NCI-H1105 treated with DMSO at 0.1 percent for 48 hours (cell line): ENCODE measurements around the gene DNHD1.

ENCODE experiments used
- DNase-seq: peaks from one replicate; lab custom pipeline; 2025; lab: John Stamatoyannopoulos, UW

Gene DNHD1

DNA sequence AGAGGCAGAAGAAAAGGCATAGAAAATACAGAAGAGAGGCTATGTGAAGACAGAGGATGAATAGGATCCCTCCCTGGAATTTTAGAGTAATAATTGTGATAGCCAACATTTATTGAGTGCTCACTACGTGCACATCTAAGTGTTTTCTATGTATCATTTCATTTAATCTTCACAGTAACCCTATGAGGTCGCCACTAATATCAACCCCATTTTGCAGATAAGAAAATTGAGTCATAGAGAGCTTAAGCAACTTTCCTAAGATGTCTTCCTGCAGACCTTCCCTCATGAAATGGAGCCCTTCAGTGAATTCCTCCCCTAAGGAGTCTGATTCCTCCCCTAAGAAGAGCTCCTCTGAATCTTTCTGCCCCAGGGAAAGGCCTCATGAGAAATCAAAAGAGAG, 68.2 kb downstream of the DNHD1 start:
- DNase-seq = no peak

DNA sequence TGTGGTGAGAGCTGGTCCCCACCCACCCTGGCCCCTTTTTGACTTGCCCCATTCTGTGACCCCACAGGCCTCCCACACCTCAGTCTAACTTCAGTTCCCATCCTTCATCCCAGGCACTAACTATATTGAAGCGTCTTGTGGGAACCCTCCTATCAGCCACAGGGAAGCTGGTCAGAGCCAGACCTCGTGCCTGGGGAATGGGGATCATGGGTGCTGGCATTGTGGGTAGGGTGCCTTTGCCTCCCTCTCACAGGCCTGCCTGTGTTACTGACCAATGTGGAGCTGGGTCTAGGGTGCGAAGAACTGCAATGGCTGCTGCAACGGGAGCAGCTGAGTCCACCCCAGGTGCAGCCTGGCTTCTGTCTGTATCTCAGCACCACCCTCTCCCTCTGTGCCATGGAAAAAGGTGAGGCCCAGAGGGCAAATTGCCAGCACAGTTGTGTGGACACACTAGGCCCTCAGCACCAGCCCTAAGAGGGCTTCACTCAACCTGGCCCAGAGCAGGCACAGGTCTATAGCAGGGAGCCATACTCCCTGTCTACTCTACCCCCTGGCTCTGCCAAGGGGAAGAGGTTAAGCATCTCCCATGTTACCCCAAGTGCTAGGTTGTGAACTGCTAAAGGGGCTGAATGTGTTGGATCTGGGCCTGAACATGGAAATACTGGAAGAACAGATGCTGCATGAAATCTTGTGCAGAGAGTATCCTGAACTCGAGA, 69.1 kb downstream of the DNHD1 start:
- no peak for DNase-seq

DNA sequence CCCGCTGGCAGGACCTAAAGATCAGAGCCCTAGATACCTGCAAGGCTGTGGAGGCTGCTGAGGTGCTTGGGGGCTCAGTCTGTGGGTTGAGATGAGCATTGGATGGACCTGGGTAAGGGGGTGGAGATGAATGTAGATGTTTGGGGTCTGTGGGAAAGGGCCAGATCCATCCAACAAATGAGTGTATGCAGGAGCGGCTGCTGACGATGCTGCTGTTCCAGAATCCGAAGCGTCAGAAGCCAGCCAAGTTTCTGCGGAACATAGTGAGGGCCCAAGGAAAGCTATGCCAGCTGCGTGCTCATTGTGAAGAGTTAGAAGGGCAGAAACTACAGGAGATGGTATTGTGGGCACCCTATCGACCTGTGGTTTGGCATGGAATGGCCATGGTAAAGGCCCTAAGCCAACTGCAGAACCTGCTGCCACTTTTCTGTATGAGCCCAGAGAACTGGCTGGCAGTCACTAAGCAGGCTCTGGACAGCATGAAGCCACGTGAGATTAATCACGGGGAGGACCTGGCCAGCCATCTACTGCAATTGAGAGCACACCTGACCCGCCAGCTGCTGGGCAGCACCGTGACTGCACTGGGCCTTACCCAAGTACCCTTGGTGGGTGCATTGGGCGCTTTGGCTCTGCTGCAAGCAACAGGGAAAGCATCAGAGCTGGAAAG, 69.8 kb downstream of the DNHD1 start:
- DNase-seq = no peak

DNA sequence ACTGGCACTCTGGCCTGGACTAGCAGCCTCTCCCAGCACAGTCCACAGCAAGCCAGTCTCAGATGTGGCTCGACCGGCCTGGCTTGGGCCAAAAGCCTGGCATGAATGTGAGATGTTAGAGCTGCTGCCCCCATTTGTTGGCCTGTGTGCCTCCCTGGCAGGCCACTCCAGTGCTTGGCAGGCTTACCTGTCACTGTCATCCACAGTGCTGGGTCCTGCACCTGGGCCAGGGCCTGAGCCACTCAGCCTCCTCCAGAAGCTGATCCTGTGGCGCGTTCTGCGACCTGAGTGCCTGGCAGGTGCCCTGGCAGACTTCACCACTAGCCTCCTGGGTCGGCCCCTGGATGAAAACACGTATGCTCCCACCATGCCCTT, 70.3 kb downstream of the DNHD1 start:
- DNase-seq = no peak

DNA sequence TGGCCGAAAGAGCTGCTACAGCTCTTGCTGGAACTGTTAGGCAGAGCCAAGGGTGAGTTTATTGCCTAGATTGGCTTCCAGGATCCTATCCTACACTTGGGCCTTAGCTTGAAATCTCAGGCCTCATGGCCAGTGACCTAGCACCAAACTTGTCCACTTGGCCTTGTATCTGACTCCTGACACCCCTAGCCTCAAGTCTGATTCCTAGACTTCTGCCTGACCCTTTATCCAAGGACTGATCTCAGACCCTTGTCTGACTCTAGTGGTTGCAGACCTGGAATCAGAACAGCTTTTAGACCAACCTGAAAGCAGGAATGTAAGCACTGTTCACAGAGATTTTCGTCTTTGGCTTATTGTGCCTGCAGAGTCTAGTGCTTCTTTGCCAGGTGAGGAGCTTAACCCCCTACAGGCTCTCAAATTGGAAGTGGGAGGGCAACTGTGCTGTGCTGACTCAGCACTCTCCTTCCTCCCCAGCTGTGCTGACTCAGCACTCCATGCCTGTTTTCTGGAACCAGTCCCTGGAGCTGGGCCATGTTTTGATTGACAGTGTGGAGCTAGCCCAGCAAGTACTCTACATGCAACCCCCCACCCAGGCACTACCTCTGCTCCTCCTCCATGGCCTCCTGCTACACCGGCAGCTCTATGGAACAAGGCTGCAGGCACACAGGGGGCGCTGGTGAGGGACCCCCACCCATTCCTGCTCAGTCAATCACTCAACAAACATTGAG, 71.3 kb downstream of the DNHD1 start:
- DNase-seq = peak; percentile 91

DNA sequence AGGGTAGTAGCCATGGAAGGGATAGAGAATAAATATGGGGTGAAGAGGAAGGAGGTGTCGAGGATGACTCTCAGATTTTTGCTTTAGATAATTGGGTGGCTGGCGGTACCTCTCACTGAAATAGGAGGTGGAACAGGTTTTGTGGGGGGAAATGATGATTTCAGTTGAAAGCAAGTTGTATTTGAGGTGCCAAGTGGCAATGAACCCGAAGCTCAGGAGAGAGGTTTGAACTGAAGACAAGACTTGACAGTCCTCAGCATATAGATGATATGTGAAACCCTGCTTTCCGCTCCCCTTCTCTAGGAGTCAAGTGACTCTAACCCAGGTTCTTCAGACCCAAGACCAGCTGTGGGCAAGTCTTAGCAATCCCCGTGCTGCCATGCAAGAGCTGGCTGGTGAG, 72.6 kb downstream of the DNHD1 start:
- no peak for DNase-seq

DNA sequence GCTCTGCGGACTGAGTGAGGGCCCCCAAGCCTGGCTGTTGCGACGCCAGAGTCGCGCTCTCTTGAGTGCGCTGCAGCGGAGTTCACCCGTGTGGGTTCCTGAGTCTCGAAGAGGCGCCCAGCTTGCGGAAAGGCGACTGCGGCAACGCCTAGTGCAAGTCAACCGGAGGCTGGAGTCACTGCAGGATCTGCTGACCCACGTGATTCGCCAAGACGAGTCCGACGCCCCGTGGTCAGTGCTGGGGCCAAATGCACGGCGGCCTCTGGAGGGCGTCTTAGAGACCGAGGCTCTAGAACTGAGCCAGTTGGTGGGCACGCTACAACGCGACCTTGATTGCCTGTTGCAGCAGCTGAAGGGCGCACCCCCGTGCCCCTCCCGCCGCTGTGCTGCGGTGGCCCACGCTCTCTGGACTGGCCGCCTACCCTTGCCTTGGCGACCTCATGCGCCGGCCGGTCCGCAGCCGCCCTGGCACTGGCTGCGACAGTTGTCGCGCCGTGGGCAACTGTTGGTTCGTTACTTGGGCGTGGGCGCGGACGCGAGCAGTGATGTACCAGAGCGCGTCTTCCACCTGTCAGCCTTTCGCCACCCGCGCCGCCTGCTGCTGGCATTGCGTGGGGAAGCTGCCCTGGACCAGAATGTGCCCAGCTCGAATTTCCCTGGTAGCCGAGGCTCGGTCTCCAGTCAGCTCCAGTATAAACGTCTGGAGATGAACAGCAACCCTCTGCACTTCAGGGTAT, 73.8 kb downstream of the DNHD1 start:
- DNase-seq = no peak

DNA sequence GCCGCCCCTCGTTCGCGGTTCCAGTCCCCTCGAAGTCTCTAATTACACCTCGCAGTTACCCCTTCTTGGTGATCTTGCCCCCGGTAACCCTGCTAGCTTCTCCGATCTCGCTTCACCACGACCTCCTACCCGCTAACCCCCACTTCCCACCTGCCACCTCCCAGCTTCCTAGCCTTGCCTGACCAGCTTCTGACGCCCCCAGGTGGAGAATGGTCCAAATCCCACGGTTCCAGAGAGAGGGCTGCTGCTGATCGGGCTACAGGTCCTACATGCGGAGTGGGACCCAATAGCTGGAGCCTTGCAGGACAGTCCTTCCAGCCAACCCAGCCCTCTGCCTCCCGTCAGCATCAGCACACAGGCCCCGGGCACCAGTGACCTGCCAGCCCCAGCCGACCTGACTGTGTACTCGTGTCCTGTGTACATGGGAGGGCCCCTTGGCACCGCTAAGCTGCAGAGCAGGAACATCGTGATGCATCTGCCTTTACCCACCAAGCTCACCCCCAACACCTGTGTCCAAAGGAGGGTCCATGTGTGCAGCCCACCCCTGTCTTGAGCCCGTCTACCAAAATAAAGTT, 74.4 kb downstream of the DNHD1 start:
- DNase-seq = no peak

DNA sequence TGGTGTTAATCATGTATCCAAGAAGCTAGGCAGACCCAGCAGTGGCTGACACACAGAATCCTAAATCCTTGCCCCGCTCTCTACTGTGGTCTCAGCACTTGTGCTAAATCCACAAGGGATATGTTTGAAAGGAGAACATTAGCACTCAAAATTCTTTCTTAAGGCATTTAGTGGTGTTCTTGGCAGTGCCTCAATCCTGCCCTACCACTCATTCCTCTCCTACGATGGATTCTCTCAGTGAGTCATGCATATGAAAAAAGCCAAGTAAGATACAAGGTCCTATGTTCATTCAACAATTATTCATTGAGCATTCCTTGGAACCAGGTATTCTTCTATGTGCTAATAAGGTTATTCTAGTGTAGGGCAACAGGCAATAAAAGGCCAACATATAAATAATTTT, 75.1 kb downstream of the DNHD1 start:
- DNase-seq = no peak

DNA sequence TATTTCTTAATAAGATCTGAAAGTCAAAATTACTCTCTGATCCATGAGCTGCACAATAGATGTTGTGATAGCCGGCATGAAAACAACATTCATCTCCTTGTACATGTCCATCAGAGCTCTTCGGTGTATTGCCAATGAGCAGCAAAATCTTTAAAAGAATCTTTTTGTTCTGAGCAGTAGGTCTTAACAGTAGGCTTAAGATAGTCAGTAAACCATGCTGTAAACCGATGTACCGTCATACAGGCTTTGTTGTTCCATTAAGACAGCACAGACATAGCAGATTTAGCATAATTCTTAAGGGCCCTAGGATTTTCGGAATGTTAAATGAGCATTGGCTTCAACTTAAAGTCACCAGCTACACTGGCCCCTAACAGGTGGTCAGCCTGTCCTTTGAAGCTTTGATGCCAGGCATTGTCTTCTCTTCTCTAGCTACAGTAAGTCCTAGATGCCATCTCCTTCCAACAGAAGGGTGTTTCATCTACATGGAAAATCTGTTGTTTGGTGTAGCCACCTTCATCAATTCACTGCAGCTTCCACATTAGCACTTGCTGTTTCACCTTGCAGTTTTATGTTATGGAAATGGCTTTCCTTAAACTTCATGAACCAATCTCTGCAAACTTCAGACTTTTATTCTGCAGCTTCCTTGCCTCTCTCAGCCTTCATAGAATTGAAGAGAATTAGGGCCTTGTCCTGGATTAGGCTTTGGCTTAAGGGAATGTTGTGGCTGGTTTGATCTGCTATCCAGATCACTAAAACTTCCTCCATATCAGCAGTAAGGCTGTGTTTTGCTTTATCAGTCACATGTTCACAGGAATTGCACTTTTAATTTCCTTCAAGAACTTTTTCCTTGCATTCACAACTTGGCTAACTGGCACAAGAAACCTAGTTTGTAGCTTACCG, 78.0 kb downstream of the DNHD1 start:
- DNase-seq = no peak

DNA sequence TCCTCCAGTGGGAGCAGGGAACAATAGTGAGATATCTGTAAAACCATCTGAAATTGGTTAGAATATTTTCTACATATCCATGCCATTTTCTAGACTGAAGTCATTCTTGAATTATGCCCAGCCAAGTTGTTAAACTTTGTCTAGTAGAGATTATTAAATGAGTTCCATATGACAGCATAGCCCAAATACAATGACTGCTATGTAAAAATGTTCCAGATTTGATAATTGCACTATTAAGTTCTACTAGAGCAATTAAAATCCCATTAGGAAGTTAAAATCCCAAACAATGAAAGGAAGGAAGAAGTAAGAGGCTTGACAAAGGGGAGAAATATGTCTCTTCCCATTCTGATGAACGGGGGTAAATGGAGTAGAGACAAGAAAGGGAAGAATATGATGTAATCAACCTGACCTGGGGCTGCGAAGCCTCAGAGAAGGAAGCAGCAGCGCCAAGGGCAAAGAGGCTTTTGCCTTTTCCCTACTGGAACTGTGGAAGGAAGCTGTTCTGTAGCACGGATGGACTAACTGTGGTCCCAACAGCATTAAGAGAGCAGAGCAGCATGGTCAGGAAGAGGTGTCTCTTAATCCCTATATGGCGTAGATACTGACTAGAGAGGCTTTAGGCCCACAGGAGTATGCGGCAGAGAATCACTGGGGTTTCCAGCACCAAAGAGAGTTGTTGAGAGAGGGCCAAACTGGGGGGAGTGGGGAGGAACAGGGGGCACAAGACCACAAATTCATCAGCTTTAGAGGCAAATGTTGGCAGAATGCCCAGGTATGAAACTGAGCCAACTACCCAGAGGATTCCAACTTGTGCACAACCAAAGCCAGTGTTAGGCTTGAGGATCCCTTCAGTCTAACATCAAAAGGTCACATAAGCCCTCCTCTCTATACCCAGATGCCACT, 79.6 kb downstream of the DNHD1 start:
- DNase-seq = peak; percentile 92

DNA sequence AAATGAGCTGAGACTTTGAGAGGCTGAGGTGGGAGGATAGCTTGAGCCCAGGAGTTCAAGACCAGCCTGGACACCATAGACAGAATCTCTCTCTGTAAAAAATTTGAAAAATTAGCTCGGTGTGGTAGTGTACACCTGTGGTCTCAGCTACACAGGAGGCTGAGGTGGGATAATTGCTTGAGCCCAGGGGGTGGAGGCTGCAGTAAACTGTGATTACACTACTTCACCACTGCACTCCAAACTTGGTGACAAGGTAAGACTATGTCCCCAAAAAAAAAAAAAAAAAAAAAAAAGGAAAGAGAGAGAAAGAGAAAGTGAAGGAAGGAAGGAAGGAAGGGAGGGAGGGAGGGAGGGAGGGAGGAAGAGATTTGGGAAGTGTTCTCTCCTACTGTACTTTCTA, 81.1 kb downstream of the DNHD1 start:
- no peak for DNase-seq

DNA sequence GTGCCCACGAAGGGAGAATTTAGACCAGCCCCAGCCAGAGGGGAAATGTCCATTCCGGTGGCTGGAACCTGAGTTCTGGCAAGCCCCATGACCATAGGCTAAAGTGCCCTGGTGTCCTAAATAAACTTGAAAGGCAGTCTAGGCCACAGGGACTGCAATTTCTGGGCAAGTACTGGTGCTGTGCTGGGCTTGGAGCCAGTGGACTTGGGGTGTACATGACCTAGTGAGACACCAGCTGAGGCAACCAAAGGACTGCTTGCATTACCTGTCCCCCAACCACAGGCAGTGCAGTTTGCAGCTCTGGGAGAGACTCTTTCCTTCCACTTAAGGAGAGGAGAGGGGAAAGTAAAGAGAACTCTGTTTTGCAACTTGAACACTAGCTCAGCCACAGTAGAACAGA, 82.6 kb downstream of the DNHD1 start:
- no peak for DNase-seq

DNA sequence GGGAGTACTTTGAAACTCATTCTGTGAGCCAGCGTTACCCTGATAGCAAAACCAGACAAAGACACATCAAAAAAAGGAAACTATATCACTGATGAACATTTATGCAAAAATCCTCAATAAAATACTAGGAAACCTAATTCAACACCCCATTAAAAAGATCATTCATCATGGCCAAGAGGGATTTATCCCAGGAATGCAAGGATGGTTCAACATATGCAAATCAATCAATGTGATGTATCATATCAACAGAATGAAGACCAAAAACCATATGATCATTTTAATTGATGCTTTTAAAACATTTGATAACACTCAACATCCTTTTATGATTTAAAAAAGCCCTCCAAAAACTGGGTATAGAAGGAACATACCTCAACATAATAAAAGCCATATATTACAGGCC, 86.5 kb downstream of the DNHD1 start:
- DNase-seq = no peak

DNA sequence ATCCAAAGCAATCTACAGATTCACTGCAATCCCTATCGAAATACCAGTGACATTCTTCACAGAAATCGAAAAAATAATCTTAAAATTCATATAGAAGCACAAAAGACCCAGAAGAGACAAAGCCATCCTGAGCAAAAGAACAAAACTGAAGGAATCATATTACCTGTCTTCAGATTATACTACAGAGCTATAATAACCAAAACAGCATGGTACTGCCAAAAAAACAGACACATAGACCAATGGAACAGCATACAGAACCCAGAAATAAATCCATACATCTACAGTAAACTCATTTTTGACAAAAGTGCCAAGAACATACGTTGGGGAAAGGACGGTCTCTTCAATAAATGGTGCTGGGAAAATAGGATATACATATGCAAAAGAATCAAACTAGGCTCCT, 87.4 kb downstream of the DNHD1 start:
- no peak for DNase-seq

DNA sequence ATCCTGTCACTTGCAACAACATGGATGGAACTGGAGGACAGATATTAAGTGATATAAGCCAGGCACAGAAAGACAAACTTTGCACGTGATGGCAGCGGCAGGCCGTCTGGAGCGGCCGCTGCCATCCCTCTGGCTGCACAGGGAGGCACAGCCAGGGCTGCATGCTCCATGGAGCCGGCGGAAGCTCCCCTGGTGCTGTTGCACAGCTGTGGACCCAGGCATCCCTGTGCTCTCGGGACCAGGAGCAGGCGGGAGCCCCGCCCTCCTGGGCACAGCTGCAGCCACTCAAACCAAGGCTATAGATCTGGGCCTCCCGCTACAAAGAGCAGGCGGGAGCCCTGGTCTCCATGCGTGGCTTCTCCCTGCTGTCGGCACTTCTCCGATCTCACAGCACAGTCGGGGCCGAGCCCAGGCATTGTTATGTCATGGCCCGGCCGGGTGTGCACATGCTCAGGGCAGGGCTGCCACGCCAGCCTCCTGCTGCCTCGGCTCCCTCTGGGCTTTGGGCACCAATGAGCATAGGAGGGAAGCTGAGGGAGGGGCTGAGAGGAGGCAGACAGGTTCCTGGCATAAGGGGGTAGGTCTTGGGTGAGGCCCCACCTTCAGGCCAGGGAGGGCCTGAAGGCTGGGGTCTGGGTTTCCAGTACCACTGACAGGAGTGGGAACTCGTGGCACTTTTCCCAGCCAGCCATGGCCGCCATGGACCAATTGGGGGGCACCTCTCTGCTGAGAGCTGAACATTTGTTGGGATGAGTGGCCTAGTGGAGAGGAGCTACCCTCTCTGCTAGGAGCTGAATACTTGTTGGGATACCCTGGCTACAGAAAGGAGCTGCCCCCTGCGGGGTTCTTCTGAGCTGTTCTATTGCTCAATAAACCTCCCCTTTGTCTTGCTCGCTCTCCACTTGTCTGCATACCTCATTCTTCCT, 89.6 kb downstream of the DNHD1 start:
- DNase-seq = no peak

DNA sequence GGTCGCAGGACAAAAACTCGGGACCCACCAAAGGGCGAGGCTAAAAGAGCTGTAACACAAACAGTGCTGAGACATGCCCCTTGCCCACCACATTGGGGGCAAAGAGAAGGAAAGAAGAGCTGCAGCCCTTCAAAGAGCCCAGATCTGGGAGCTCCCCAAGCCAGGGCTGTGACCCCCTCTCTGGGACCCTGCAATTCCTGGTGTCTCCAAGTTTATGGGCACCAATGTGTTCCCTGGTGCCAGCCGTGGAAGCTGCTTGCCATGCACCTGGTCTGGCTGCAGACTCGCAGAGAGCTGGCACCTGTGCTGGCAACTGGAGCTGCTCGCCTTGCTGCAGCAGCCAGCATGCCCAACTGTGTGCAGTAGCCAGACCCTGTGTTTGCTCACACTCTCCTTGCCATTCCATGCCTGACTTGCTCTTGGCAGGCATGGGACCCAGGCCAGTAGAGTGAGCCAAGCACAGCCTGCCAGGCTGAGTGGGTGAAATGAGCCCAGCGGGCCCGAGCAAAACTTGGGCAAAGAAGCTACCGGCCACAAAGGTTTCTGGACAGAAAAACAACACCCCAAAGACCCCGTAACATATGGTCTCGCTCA, 90.4 kb downstream of the DNHD1 start:
- DNase-seq = peak; percentile 16

DNA sequence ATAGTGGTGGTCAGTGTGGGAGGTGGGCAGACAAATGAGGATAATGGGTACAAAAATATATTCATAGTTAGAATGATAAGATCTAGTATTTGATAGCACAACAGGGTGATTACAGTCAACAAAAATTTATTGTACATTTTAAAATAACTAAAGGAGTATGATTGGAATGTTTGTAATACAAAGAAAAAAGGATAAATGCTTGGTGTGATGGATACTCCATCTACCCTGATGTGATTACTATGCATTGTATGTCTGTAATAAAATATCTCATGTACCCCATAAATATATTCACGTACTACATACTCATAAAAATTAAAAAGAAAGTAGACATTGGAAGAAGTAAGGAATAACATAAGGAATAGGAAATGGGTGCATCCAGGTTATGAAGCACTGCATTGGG, 90.9 kb downstream of the DNHD1 start:
- DNase-seq = no peak
